Mesodermal cell (in vitro differentiated cells): ENCODE results near the gene MTHFD2L.
A peak's percentile ranks its signal among the peaks of the same experiment; 100 is the strongest.
"Not testable (repeated sequence)": the region's sequence is repeated elsewhere in the genome, so short reads cannot be mapped to it uniquely, and the experiment has no call there.

Source experiments
- H3K27ac ChIP-seq: 2 replicates; pipeline ENCODE4 v1.7.0; 2013; ENCODE audit warnings: mild to moderate bottlenecking, low read depth, low read length, moderate library complexity; ENCODE audit not compliant: severe bottlenecking
- H3K36me3 ChIP-seq: 2 replicates; pipeline ENCODE4 v1.7.1; 2013; ENCODE audit warnings: mild to moderate bottlenecking, low read length, moderate library complexity; ENCODE audit not compliant: control insufficient read depth, insufficient read depth
- H3K4me1 ChIP-seq: one replicate; pipeline ENCODE4 v1.7.1; 2013; ENCODE audit warnings: mild to moderate bottlenecking, low read length; ENCODE audit not compliant: insufficient read depth, control insufficient read depth, poor library complexity, severe bottlenecking
- H3K4me3 ChIP-seq: 2 replicates; pipeline ENCODE4 v1.7.0; 2013; ENCODE audit warnings: low read length, control low read depth, mild to moderate bottlenecking; ENCODE audit not compliant: insufficient read depth, poor library complexity, severe bottlenecking; ENCODE audit errors: extremely low read depth
- H3K9me3 ChIP-seq: 2 replicates; pipeline ENCODE4 v1.7.1; 2013; ENCODE audit warnings: mild to moderate bottlenecking, low read length, moderate library complexity; ENCODE audit not compliant: control insufficient read depth
- WGBS, 2 experiments: methylation state at CpG; one replicate each; pipeline ENCODE4 v1.1.5; 2013; ENCODE audit warnings: missing lambda C conversion rate in 2 of 2; ENCODE audit not compliant: insufficient coverage in 2 of 2; 5-methylcytosine and 5-hydroxymethylcytosine counted together

The MTHFD2L gene

GRCh38 chr4:74117024-74117534, 40.8 kb upstream of the MTHFD2L start:
- 22 to 53% methylated on average over 2 to 3 of the region's 3 CpGs for WGBS, 2 experiments
- Histone ChIP-seq H3K9me3 (no peaks in the 10 kb centered on the region), H3K36me3 (no peaks in the 10 kb centered on the region), H3K4me3 (no peak overlapping the region), H3K27ac (peak overlapping the region; percentile 98), H3K4me1 (peaks cover 13% of the 10 kb centered on the region)

- Histone ChIP-seq H3K4me1 (peaks cover 13% of the 10 kb centered on the region), H3K9me3 (no peaks in the 10 kb centered on the region), H3K36me3 (no peaks in the 10 kb centered on the region), H3K4me3 (no peak overlapping the region), H3K27ac (no peak overlapping the region)
- 91 to 93% methylated on average over 4 to 5 of the region's 6 CpGs for WGBS, 2 experiments
Observed at GRCh38 chr4:74118600-74119338, 39.1 kb upstream of the MTHFD2L start.

GRCh38 chr4:74120086-74120485, 37.8 kb upstream of the MTHFD2L start:
- Histone ChIP-seq H3K4me1 (peaks cover 13% of the 10 kb centered on the region), H3K36me3 (no peaks in the 10 kb centered on the region), H3K27ac (no peak overlapping the region), H3K4me3 (no peak overlapping the region), H3K9me3 (no peaks in the 10 kb centered on the region)
- 94 to 100% methylated on average over 1 of the region's 1 CpG for WGBS, 2 experiments

GRCh38 chr4:74121643-74122579, 36.0 kb upstream of the MTHFD2L start:
- Histone ChIP-seq H3K27ac (no peak overlapping the region), H3K4me3 (no peak overlapping the region), H3K4me1 (peaks cover 8% of the 10 kb centered on the region), H3K36me3 (no peaks in the 10 kb centered on the region), H3K9me3 (no peaks in the 10 kb centered on the region)
- WGBS, 2 experiments, result 100% methylated on average over 1 of the region's 2 CpGs; no CpG with 5 or more reads in 1 of the 2 experiments

GRCh38 chr4:74123065-74123728, 34.7 kb upstream of the MTHFD2L start:
- Histone ChIP-seq H3K4me1 (no peaks in the 10 kb centered on the region), H3K4me3 (no peak overlapping the region), H3K9me3 (no peaks in the 10 kb centered on the region), H3K36me3 (no peaks in the 10 kb centered on the region), H3K27ac (no peak overlapping the region)
- WGBS, 2 experiments, result no CpG with 5 or more reads among the region's 1 CpG

- H3K4me3 ChIP-seq, result no peak overlapping the region
- no peaks in the 10 kb centered on the region for H3K9me3 ChIP-seq
- H3K4me1 ChIP-seq, result no peaks in the 10 kb centered on the region
- H3K36me3 ChIP-seq, result no peaks in the 10 kb centered on the region
- WGBS, 2 experiments, result 40 to 100% methylated on average over 1 of the region's 1 CpG
- no peak overlapping the region for H3K27ac ChIP-seq
Observed at GRCh38 chr4:74125029-74125428, 32.9 kb upstream of the MTHFD2L start.

- no peak overlapping the region for H3K27ac ChIP-seq
- WGBS, 2 experiments, result no CpG with 5 or more reads among the region's 4 CpGs
Observed at GRCh38 chr4:74127745-74128144, 30.2 kb upstream of the MTHFD2L start.

GRCh38 chr4:74130843-74131242, 27.1 kb upstream of the MTHFD2L start:
- WGBS, 2 experiments, result 86% methylated on average over 1 of the region's 2 CpGs; no CpG with 5 or more reads in 1 of the 2 experiments
- H3K4me3 ChIP-seq, H3K4me1 ChIP-seq, H3K27ac ChIP-seq, H3K36me3 ChIP-seq, H3K9me3 ChIP-seq: not testable (repeated sequence)

More at GRCh38 chr4:74127745-74128144, 30.2 kb upstream of the MTHFD2L start:
- no peaks in the 10 kb centered on the region for H3K4me1 ChIP-seq
- peaks cover 4% of the 10 kb centered on the region for H3K9me3 ChIP-seq
- no peak overlapping the region for H3K4me3 ChIP-seq
- no peaks in the 10 kb centered on the region for H3K36me3 ChIP-seq

GRCh38 chr4:74132188-74132587, 25.7 kb upstream of the MTHFD2L start:
- H3K27ac ChIP-seq, H3K4me3 ChIP-seq, H3K36me3 ChIP-seq, H3K4me1 ChIP-seq: not testable (repeated sequence)
- H3K9me3 ChIP-seq, result peaks cover 11% of the 10 kb centered on the region

- Histone ChIP-seq H3K36me3 (no peaks in the 10 kb centered on the region), H3K9me3 (peaks cover 11% of the 10 kb centered on the region), H3K27ac (no peak overlapping the region), H3K4me3 (no peak overlapping the region), H3K4me1 (no peaks in the 10 kb centered on the region)
- 67% methylated on average over 1 of the region's 1 CpG; no CpG with 5 or more reads in 1 of the 2 experiments for WGBS, 2 experiments
Observed at GRCh38 chr4:74132944-74133343, 25.0 kb upstream of the MTHFD2L start.
